ACC112 (cell line): ENCODE results near the gene CLDN25.

ENCODE experiments used
- H2AFZ ChIP-seq: fragments of 200-600 bp; sonication (generic); one replicate; pipeline ENCODE4 v1.6.0; 2017; ENCODE audit warnings: antibody characterized with exemption, low read length; ENCODE audit not compliant: unreplicated experiment
- H3K27ac ChIP-seq: fragments of 200-600 bp; sonication (generic); 2 replicates; pipeline ENCODE4 v1.5.1; 2014; ENCODE audit warnings: low read depth, mild to moderate bottlenecking, antibody characterized with exemption, low read length, moderate library complexity
- H3K27me3 ChIP-seq: fragments of 200-600 bp; sonication (generic); 2 replicates; pipeline ENCODE4 v1.6.1; 2014; ENCODE audit warnings: mild to moderate bottlenecking, antibody characterized with exemption, low read length, moderate library complexity, mixed read lengths; ENCODE audit not compliant: insufficient read depth
- H3K36me3 ChIP-seq: fragments of 200-600 bp; sonication (generic); 2 replicates; pipeline ENCODE4 v1.6.1; 2016; ENCODE audit warnings: mild to moderate bottlenecking, antibody characterized with exemption, low read length, moderate library complexity, mixed read lengths; ENCODE audit not compliant: insufficient read depth
- H3K4me1 ChIP-seq: fragments of 200-600 bp; sonication (generic); one replicate; pipeline ENCODE4 v1.6.1; 2016; ENCODE audit warnings: low read length, mixed read lengths; ENCODE audit not compliant: insufficient read depth, unreplicated experiment, control insufficient read depth
- H3K4me3 ChIP-seq: fragments of 200-600 bp; sonication (generic); 2 replicates; pipeline ENCODE4 v1.5.1; 2014; ENCODE audit warnings: mild to moderate bottlenecking, low read depth, low read length
- H3K79me2 ChIP-seq: fragments of 200-600 bp; sonication (generic); one replicate; pipeline ENCODE4 v1.6.0; 2016; ENCODE audit warnings: low read length; ENCODE audit not compliant: control insufficient read depth, unreplicated experiment, insufficient read depth

Gene CLDN25

GRCh38 chr11:113806406-113806805, 26.8 kb downstream of the CLDN25 start:
- Histone ChIP-seq H3K27ac (no peak overlapping the region), H3K4me1 (peaks cover 2% of the 10 kb centered on the region), H3K27me3 (no peaks in the 10 kb centered on the region), H2AFZ (no peak overlapping the region), H3K4me3 (no peak overlapping the region), H3K79me2 (no peaks in the 10 kb centered on the region), H3K36me3 (peaks cover 34% of the 10 kb centered on the region)

GRCh38 chr11:113808931-113809330, 29.3 kb downstream of the CLDN25 start:
- Histone ChIP-seq H3K27ac (no peak overlapping the region), H3K36me3 (peaks cover 19% of the 10 kb centered on the region; the same call in 1 of the 2 replicates), H2AFZ (no peak overlapping the region)

GRCh38 chr11:113814181-113814580, 34.6 kb downstream of the CLDN25 start:
- Histone ChIP-seq H3K79me2 (no peaks in the 10 kb centered on the region), H3K4me3 (no peak overlapping the region), H3K27ac (no peak overlapping the region), H2AFZ (no peak overlapping the region), H3K36me3 (peaks cover 7% of the 10 kb centered on the region; the same call in 1 of the 2 replicates), H3K4me1 (no peaks in the 10 kb centered on the region), H3K27me3 (no peaks in the 10 kb centered on the region)

More at GRCh38 chr11:113808931-113809330, 29.3 kb downstream of the CLDN25 start:
- Histone ChIP-seq H3K27me3 (no peaks in the 10 kb centered on the region), H3K4me1 (peaks cover 2% of the 10 kb centered on the region), H3K79me2 (no peaks in the 10 kb centered on the region), H3K4me3 (no peak overlapping the region)

- no peak overlapping the region for H3K27ac ChIP-seq
Measured at GRCh38 chr11:113817162-113817561, 37.6 kb downstream of the CLDN25 start.

GRCh38 chr11:113817626-113818025, 38.0 kb downstream of the CLDN25 start:
- H3K27ac ChIP-seq, result no peak overlapping the region
- H3K4me1 ChIP-seq, result no peaks in the 10 kb centered on the region
- no peaks in the 10 kb centered on the region for H3K27me3 ChIP-seq
- no peaks in the 10 kb centered on the region for H3K79me2 ChIP-seq
- no peak overlapping the region for H3K4me3 ChIP-seq
- H3K36me3 ChIP-seq, result peaks cover 12% of the 10 kb centered on the region
- H2AFZ ChIP-seq, result no peak overlapping the region

More at GRCh38 chr11:113817162-113817561, 37.6 kb downstream of the CLDN25 start:
- no peak overlapping the region for H3K4me3 ChIP-seq
- H3K79me2 ChIP-seq, result no peaks in the 10 kb centered on the region
- H2AFZ ChIP-seq, result no peak overlapping the region
- no peaks in the 10 kb centered on the region for H3K27me3 ChIP-seq
- no peaks in the 10 kb centered on the region for H3K4me1 ChIP-seq
- peaks cover 11% of the 10 kb centered on the region; the same call in 1 of the 2 replicates for H3K36me3 ChIP-seq

- Histone ChIP-seq H3K4me1 (no peaks in the 10 kb centered on the region), H3K79me2 (no peaks in the 10 kb centered on the region), H3K4me3 (no peak overlapping the region), H2AFZ (no peak overlapping the region), H3K27ac (no peak overlapping the region), H3K36me3 (peaks cover 16% of the 10 kb centered on the region), H3K27me3 (no peaks in the 10 kb centered on the region)
Measured at GRCh38 chr11:113818426-113818825, 38.8 kb downstream of the CLDN25 start.

- Histone ChIP-seq H3K27me3 (no peaks in the 10 kb centered on the region), H3K79me2 (no peaks in the 10 kb centered on the region), H3K4me3 (no peak overlapping the region), H3K36me3 (peaks cover 37% of the 10 kb centered on the region), H2AFZ (no peak overlapping the region), H3K27ac (no peak overlapping the region), H3K4me1 (no peaks in the 10 kb centered on the region)
Measured at GRCh38 chr11:113827477-113827876, 47.9 kb downstream of the CLDN25 start.

GRCh38 chr11:113828191-113828590, 48.6 kb downstream of the CLDN25 start:
- no peaks in the 10 kb centered on the region for H3K27me3 ChIP-seq
- no peaks in the 10 kb centered on the region for H3K79me2 ChIP-seq
- peaks cover 30% of the 10 kb centered on the region for H3K36me3 ChIP-seq
- no peak overlapping the region for H2AFZ ChIP-seq
- no peak overlapping the region for H3K27ac ChIP-seq
- H3K4me1 ChIP-seq, result no peaks in the 10 kb centered on the region
- H3K4me3 ChIP-seq, result no peak overlapping the region

GRCh38 chr11:113829751-113830150, 50.2 kb downstream of the CLDN25 start:
- Histone ChIP-seq H3K27me3 (no peaks in the 10 kb centered on the region), H2AFZ (no peak overlapping the region), H3K79me2 (no peaks in the 10 kb centered on the region), H3K4me1 (no peaks in the 10 kb centered on the region), H3K36me3 (peaks cover 26% of the 10 kb centered on the region), H3K27ac (no peak overlapping the region), H3K4me3 (no peak overlapping the region)
